H1 (cell line): ENCODE results near the gene ST8SIA2.

ENCODE experiments used
- BCL11A ChIP-seq, 2 experiments: IDR thresholded peaks; one replicate each; pipeline ENCODE4 v1.6.1; 2011; ENCODE audit warnings: low read depth in 2 of 2, low read length in 2 of 2, mild to moderate bottlenecking in 2 of 2
- BRCA1 ChIP-seq: IDR thresholded peaks from 2 replicates; pipeline ENCODE4 v1.6.1; 2012; ENCODE audit warnings: low read depth, low read length, improper control_type of control experiment
- CTCF ChIP-seq, 3 experiments: IDR thresholded peaks; 1 replicate in 2 of 3; 2 replicates in 1 of 3; pipeline versions ENCODE4 v1.5.1 to v1.6.1; 2011; ENCODE audit warnings: low read length in 3 of 3, mild to moderate bottlenecking in 3 of 3, inconsistent platforms in 2 of 3, low read depth in 1 of 3, moderate library complexity in 1 of 3; ENCODE audit not compliant: insufficient read depth in 1 of 3; ENCODE audit errors: control extremely low read depth in 1 of 3
- EZH2 ChIP-seq: fragments of 200-600 bp; sonication (generic); IDR thresholded peaks from 2 replicates; pipeline ENCODE4 v1.7.1; 2012; ENCODE audit warnings: low read depth, mild to moderate bottlenecking, moderate library complexity, low read length, inconsistent platforms; ENCODE audit not compliant: severe bottlenecking
- HDAC6 ChIP-seq: IDR thresholded peaks from one replicate; pipeline ENCODE4 v1.7.1; 2012; ENCODE audit warnings: low read depth, mild to moderate bottlenecking, inconsistent platforms, low read length, moderate library complexity
- MAX ChIP-seq: IDR thresholded peaks from 2 replicates; pipeline ENCODE4 v1.6.1; 2012; ENCODE audit warnings: inconsistent platforms
- POLR2A ChIP-seq, 2 experiments: IDR thresholded peaks; 1 replicate in 1 of 2; 2 replicates in 1 of 2; pipeline ENCODE4 v1.6.1; 2011; ENCODE audit warnings: low read depth in 2 of 2, low read length in 2 of 2, mild to moderate bottlenecking in 2 of 2; ENCODE audit errors: control extremely low read depth in 1 of 2
- SP1 ChIP-seq: IDR thresholded peaks from 2 replicates; pipeline ENCODE4 v1.6.1; 2011; ENCODE audit warnings: low read depth, low read length
- TF ChIP-seq, protein P1 (sequence below): IDR thresholded peaks from 2 replicates; pipeline ENCODE4 v1.6.1; 2011; ENCODE audit warnings: low read depth, mild to moderate bottlenecking, low read length; ENCODE audit not compliant: insufficient read depth

- TF ChIP-seq CTCF (IDR thresholded peaks at IDR 0.05; ENCODE audit: control extremely low read depth in 1 of 3, insufficient read depth in 1 of 3, low read depth in 1 of 3, low read length in 3 of 3) (no peak), BRCA1 (no peak), MAX (no peak), POLR2A (IDR thresholded peaks at IDR 0.05; ENCODE audit: control extremely low read depth in 1 of 2, low read depth in 2 of 2, low read length in 2 of 2) (no peak), HDAC6 (no peak), SP1 (no peak), EZH2 (no peak), BCL11A (IDR thresholded peaks at IDR 0.05; ENCODE audit: low read depth in 2 of 2, low read length in 2 of 2) (no peak)
- TF ChIP-seq, protein P1, sequence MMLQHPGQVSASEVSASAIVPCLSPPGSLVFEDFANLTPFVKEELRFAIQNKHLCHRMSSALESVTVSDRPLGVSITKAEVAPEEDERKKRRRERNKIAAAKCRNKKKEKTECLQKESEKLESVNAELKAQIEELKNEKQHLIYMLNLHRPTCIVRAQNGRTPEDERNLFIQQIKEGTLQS = no peak
Measured at GRCh38 chr15:92435145-92435544, 41.5 kb downstream of the ST8SIA2 start.
